Right atrium auricular region (tissue), 2 donors: ENCODE data around the gene MUC12. TPM values are rescaled to one million over a fixed set of nuclear protein-coding genes. Genes with fewer than 3 reads are reported as not detected.

ENCODE experiments used
- DNase-seq: peaks from one replicate; pipeline ENCODE4 v3.0.0-alpha.2; 2019; ENCODE audit warnings: low spot score
- H3K27ac ChIP-seq, 2 donors: fragments of 200-600 bp; sonication (generic); 1 replicate in 1 of 2; 2 replicates in 1 of 2; pipeline ENCODE4 v1.5.1; 2016 to 2019
- H3K27me3 ChIP-seq, 2 donors: fragments of 200-600 bp; sonication (generic); one replicate each; pipeline versions ENCODE4 v1.5.1 to v1.6.0; 2017 to 2019
- H3K36me3 ChIP-seq: fragments of 200-600 bp; sonication (generic); one replicate; pipeline ENCODE4 v1.5.1; 2016
- H3K4me1 ChIP-seq, 2 donors: fragments of 200-600 bp; sonication (generic); one replicate each; pipeline versions ENCODE4 v1.5.1 to v1.6.0; 2017 to 2019
- H3K4me3 ChIP-seq, 2 donors: fragments of 200-600 bp; sonication (generic); 1 replicate in 1 of 2; 2 replicates in 1 of 2; pipeline ENCODE4 v1.5.1; 2017 to 2019; ENCODE audit warnings: mild to moderate bottlenecking in 1 of 2, moderate library complexity in 1 of 2
- H3K9me3 ChIP-seq, 2 donors: fragments of 200-600 bp; sonication (generic); one replicate each; pipeline ENCODE4 v1.5.1; 2019
- total RNA-seq, 2 donors: library from RNA; depleted of rRNA; stranded (reverse); fragments of >200 nt; gene quantifications; one replicate each; pipeline ENCODE4 v1.1.0, GENCODE V29; 2016
- TF ChIP-seq, protein P1 (sequence below), 2 donors: fragments of 200-600 bp; sonication (generic); IDR thresholded peaks; one replicate each; pipeline ENCODE4 v1.5.1; 2019; ENCODE audit warnings: antibody characterized with exemption in 2 of 2

The MUC12 gene
- total RNA-seq, 2 donors from 2014 or later = not detected

DNA sequence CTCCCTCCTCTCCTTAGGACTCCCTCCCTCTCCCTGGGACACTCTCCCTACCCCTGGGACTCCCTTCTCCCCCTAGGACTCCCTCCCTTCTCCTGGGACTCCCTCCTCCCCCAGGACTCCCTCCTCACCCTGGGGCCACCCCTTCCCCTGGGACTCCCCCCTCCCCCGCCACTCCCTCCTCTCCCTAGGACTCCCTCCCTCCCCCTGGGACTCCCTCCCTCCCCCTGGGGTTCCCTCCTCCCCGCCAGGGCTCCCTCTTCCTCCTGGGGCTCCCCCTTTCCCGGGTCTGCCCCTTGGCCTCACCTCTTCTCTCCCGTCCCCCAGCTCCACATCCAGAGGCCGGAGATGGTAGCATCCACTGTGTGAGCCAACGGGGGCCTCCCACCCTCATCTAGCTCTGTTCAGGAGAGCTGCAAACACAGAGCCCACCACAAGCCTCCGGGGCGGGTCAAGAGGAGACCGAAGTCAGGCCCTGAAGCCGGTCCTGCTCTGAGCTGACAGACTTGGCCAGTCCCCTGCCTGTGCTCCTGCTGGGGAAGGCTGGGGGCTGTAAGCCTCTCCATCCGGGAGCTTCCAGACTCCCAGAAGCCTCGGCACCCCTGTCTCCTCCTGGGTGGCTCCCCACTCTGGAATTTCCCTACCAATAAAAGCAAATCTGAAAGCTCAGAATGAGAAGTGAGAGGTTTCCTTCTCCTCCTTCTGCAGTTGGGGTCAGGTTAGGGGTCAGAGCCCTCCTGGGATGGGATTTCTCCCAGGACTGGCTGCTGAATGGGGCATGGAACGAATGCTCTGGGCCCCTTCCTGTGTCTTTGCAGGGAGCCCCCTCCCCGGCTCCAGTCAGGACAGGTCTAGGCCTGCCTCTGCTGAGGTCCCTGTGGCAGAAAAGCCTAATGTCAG lies 49.2 kb downstream of the MUC12 start:
- Histone ChIP-seq H3K9me3 (no peaks in the 10 kb centered on the region), H3K4me1 (peaks cover 0 to 12% of the 10 kb centered on the region in 2 donors), H3K27ac (no peak overlapping the region), H3K36me3 (no peaks in the 10 kb centered on the region), H3K4me3 (no peak overlapping the region), H3K27me3 (peaks cover 0 to 9% of the 10 kb centered on the region in 2 donors)
- no peak for DNase-seq
- TF ChIP-seq, protein P1, sequence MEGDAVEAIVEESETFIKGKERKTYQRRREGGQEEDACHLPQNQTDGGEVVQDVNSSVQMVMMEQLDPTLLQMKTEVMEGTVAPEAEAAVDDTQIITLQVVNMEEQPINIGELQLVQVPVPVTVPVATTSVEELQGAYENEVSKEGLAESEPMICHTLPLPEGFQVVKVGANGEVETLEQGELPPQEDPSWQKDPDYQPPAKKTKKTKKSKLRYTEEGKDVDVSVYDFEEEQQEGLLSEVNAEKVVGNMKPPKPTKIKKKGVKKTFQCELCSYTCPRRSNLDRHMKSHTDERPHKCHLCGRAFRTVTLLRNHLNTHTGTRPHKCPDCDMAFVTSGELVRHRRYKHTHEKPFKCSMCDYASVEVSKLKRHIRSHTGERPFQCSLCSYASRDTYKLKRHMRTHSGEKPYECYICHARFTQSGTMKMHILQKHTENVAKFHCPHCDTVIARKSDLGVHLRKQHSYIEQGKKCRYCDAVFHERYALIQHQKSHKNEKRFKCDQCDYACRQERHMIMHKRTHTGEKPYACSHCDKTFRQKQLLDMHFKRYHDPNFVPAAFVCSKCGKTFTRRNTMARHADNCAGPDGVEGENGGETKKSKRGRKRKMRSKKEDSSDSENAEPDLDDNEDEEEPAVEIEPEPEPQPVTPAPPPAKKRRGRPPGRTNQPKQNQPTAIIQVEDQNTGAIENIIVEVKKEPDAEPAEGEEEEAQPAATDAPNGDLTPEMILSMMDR (IDR thresholded peaks at IDR 0.05) = no peak

DNA sequence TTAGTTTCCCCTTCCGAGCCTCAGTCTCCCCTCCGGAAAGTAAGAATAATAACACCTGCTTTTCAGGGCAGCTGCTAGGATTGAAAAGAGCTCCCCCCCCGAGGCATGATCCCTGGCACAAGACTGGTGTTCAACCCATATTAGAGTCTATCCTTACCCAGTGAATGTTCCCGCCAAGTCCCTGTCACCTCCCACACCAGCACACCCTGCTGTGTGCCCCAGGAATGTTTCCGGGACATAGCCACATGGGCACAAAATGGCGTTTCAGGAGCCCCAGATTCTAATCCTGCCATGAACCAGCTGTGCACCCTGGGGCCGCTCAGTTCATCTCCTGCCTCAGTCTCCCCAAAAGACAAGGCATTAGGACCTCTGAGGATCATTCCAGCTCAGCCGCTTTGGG lies 51.1 kb downstream of the MUC12 start:
- peaks cover 0 to 8% of the 10 kb centered on the region in 2 donors for H3K27me3 ChIP-seq
- DNase-seq = no peak

DNA sequence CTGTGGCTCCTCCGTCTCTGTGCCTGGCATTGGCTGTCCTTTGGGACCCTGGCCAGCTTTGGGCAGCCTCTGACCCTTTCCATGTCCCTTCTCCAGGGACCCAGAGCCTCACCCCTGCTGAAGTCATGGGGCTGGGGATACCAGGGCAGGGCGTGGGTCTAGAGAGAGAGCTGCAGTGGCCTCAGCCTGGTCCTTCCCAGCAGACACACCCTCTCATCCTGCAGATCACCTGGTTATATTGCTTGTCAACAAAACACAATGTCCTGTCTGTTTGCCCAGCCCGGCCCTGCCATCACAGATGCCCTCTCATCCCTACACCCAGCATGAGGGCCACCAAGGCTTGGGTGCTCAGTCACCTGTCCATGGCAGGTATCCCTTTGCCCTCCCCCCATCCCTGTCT lies 52.3 kb downstream of the MUC12 start:
- Histone ChIP-seq H3K9me3 (no peaks in the 10 kb centered on the region), H3K27ac (no peak overlapping the region), H3K27me3 (no peaks in the 10 kb centered on the region), H3K4me3 (no peak overlapping the region), H3K4me1 (peaks cover 0 to 10% of the 10 kb centered on the region in 2 donors), H3K36me3 (no peaks in the 10 kb centered on the region)
- no peak for DNase-seq
- TF ChIP-seq, protein P1 (IDR thresholded peaks at IDR 0.05) = no peak

More for the DNA sequence above, 51.1 kb downstream of the MUC12 start:
- TF ChIP-seq, protein P1 (IDR thresholded peaks at IDR 0.05) = no peak
- H3K36me3 ChIP-seq = no peaks in the 10 kb centered on the region
- no peak overlapping the region for H3K4me3 ChIP-seq
- peaks cover 0 to 12% of the 10 kb centered on the region in 2 donors for H3K4me1 ChIP-seq
- no peak overlapping the region for H3K27ac ChIP-seq
- H3K9me3 ChIP-seq = no peaks in the 10 kb centered on the region

DNA sequence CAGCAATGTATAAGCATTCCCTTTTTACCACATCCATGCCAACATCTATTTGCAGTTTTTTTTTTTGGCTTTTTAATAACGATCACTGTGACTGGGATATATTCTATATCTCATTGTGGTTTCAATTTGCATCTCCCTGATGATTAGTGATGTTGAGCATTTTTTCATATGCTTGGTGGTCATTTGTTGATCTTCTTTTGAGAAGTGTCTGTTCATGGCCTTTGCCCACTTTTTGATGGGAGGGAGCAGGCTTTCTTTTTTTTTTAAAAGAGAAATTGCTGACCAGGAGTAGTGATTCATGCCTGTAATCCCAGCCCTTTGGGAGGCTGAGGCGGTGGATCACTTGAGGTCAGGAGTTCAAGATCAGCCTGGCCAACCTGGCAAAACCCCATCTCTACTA lies 54.5 kb downstream of the MUC12 start:
- no peak for DNase-seq
- Histone ChIP-seq H3K4me3 (no peak overlapping the region), H3K9me3 (no peaks in the 10 kb centered on the region), H3K4me1 (no peaks in the 10 kb centered on the region), H3K27ac (no peak overlapping the region), H3K36me3 (no peaks in the 10 kb centered on the region), H3K27me3 (no peaks in the 10 kb centered on the region)
- TF ChIP-seq, protein P1 (IDR thresholded peaks at IDR 0.05) = no peak

DNA sequence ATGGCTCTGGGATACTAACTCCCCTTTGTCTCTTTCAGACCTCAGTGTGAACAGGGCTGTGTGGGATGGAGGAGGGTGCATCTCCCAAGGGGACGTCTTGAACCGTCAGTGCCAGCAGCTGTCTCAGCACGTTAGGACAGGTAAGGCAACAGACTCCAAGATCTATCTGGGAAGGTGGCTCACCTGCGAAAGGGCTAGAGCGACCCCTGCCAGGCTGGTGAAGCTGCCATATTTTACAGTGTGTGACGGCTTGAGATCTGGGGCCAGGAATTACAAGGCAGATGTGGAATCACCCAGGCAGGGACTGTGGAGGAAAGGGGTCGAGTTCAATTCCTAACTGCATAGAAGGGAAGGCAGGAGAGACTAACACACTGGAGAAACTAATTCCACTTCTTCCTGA lies 61.7 kb downstream of the MUC12 start:
- no peak for DNase-seq
- no peaks in the 10 kb centered on the region for H3K36me3 ChIP-seq
- H3K4me1 ChIP-seq = no peaks in the 10 kb centered on the region
- no peaks in the 10 kb centered on the region for H3K9me3 ChIP-seq
- no peaks in the 10 kb centered on the region for H3K27me3 ChIP-seq
- H3K27ac ChIP-seq = no peak overlapping the region
- no peak overlapping the region for H3K4me3 ChIP-seq
- TF ChIP-seq, protein P1 (IDR thresholded peaks at IDR 0.05) = no peak
